Progenitor cell of endocrine pancreas (in vitro differentiated cells): ENCODE data around the gene SLC41A3. TPM values are rescaled to one million over a fixed set of nuclear protein-coding genes. Genes with fewer than 3 reads are reported as not detected.

Experiments used
- DNase-seq: peaks from one replicate; pipeline ENCODE4 v3.0.0; 2021; ENCODE audit warnings: low spot score; ENCODE audit not compliant: unreplicated experiment
- H3K27ac Mint-ChIP-seq: 2 replicates; pipeline ENCODE4 v1.8.0; 2021; ENCODE audit warnings: mild to moderate bottlenecking, moderate library complexity, mixed read lengths
- H3K27me3 Mint-ChIP-seq: 2 replicates; pipeline ENCODE4 v1.8.0; 2021; ENCODE audit warnings: mixed read lengths
- H3K36me3 Mint-ChIP-seq: 2 replicates; pipeline ENCODE4 v1.8.0; 2022; ENCODE audit warnings: mixed read lengths; ENCODE audit not compliant: insufficient read depth
- H3K4me1 Mint-ChIP-seq: 2 replicates; pipeline ENCODE4 v1.8.0; 2021; ENCODE audit warnings: low read depth, mixed read lengths
- H3K4me3 Mint-ChIP-seq: 2 replicates; pipeline ENCODE4 v1.8.0; 2021; ENCODE audit warnings: low read depth, mild to moderate bottlenecking, moderate library complexity, mixed read lengths
- H3K9me3 Mint-ChIP-seq: 2 replicates; pipeline ENCODE4 v1.8.0; 2021; ENCODE audit warnings: low read depth, mixed read lengths
- total RNA-seq: library from RNA; stranded (reverse); gene quantifications from 2 replicates; pipeline ENCODE4 v1.2.1, GENCODE V29; 2021
- TF ChIP-seq, protein P1 (sequence below): fragments of 200-600 bp; sonication (generic); IDR thresholded peaks from one replicate; pipeline ENCODE4 v1.5.0; 2021; ENCODE audit warnings: antibody characterized with exemption, mild to moderate bottlenecking; ENCODE audit not compliant: unreplicated experiment

Gene SLC41A3
- total RNA-seq, 1 donor from 2014 or later: 62.4 TPM

- H3K9me3 Mint-ChIP-seq: no peaks in the 10 kb centered on the region
- TF ChIP-seq, protein P1, sequence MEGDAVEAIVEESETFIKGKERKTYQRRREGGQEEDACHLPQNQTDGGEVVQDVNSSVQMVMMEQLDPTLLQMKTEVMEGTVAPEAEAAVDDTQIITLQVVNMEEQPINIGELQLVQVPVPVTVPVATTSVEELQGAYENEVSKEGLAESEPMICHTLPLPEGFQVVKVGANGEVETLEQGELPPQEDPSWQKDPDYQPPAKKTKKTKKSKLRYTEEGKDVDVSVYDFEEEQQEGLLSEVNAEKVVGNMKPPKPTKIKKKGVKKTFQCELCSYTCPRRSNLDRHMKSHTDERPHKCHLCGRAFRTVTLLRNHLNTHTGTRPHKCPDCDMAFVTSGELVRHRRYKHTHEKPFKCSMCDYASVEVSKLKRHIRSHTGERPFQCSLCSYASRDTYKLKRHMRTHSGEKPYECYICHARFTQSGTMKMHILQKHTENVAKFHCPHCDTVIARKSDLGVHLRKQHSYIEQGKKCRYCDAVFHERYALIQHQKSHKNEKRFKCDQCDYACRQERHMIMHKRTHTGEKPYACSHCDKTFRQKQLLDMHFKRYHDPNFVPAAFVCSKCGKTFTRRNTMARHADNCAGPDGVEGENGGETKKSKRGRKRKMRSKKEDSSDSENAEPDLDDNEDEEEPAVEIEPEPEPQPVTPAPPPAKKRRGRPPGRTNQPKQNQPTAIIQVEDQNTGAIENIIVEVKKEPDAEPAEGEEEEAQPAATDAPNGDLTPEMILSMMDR: no peak
- H3K27me3 Mint-ChIP-seq: peaks cover 23% of the 10 kb centered on the region
- H3K27ac Mint-ChIP-seq: no peak overlapping the region
- no peaks in the 10 kb centered on the region for H3K4me1 Mint-ChIP-seq
- H3K36me3 Mint-ChIP-seq: no peaks in the 10 kb centered on the region
- no peak for DNase-seq
- H3K4me3 Mint-ChIP-seq: no peak overlapping the region
Measured at GRCh38 chr3:125961289-125961589, 122.7 kb downstream of the SLC41A3 start.

DNA sequence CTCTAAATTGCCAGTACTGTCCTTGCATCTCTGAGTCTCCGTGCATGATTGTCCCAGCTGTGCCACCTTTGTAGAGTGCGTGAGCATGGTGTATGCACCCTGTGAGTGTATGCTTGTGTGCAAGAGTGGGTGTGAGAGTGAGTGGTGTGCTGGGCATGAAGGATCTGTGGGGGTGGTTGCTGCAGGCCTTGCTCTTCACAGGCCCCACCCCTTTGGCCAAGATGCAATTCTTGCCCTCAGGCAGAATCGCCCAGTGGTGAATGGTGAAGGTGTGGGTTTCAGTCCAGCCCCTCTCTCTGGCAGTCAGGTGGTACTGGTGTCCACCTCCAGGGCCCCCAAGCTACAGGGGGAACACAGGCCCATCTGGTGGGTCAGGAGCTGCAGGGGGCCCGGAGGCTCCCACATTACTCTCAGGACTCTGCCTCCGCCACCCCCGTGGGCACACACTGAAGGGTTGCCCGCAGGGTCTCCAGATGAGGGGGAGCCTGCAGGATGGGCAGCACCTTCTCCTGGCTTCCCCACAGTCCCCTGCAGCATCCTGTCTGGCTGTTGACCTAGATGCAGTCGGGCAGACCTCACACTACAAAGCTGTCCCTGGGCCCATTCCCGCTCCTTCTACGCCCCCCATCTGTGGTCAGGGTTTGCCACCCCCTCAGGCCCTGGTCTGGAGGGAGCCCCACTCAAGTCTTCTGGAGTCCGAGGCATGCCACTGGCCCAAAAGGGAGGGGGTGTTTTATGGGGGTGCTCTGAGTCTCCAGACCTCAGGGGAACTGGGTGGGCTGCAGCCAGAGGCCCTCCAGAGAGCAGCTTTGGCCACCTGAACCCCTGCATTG lies 123.3 kb downstream of the SLC41A3 start:
- no peak overlapping the region for H3K4me3 Mint-ChIP-seq
- no peaks in the 10 kb centered on the region for H3K36me3 Mint-ChIP-seq
- H3K9me3 Mint-ChIP-seq: no peaks in the 10 kb centered on the region
- DNase-seq: no peak
- TF ChIP-seq, protein P1: no peak
- peaks cover 23% of the 10 kb centered on the region for H3K27me3 Mint-ChIP-seq
- no peaks in the 10 kb centered on the region for H3K4me1 Mint-ChIP-seq
- H3K27ac Mint-ChIP-seq: no peak overlapping the region

DNA sequence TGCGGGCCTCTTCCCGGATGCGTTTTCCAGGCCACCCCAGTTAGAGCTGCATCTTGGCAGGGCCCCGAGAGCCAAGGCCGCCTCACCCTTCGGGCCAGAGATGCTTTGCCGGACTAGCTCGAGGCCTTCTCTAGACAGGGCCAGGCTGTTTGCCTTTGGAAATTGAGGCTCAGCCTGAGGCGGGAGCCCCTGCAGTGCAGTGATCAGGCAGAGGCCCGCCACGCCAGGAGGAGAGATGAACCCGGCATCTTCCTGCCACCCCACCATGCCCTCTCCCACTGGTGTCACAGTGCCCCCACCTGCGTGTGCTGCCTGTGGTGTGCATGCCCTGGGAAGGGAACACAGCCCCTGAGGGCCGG lies 123.9 kb downstream of the SLC41A3 start:
- TF ChIP-seq, protein P1: no peak
- Mint-ChIP-seq H3K27ac (no peak overlapping the region), H3K4me3 (no peak overlapping the region), H3K9me3 (no peaks in the 10 kb centered on the region), H3K4me1 (no peaks in the 10 kb centered on the region), H3K27me3 (peaks cover 29% of the 10 kb centered on the region), H3K36me3 (no peaks in the 10 kb centered on the region)
- DNase-seq: no peak

- Mint-ChIP-seq H3K27ac (no peak overlapping the region), H3K27me3 (peaks cover 33% of the 10 kb centered on the region), H3K9me3 (no peaks in the 10 kb centered on the region), H3K4me3 (no peak overlapping the region), H3K4me1 (no peaks in the 10 kb centered on the region), H3K36me3 (no peaks in the 10 kb centered on the region)
- TF ChIP-seq, protein P1: no peak
- no peak for DNase-seq
Measured at GRCh38 chr3:125959317-125960065, 124.4 kb downstream of the SLC41A3 start.

DNA sequence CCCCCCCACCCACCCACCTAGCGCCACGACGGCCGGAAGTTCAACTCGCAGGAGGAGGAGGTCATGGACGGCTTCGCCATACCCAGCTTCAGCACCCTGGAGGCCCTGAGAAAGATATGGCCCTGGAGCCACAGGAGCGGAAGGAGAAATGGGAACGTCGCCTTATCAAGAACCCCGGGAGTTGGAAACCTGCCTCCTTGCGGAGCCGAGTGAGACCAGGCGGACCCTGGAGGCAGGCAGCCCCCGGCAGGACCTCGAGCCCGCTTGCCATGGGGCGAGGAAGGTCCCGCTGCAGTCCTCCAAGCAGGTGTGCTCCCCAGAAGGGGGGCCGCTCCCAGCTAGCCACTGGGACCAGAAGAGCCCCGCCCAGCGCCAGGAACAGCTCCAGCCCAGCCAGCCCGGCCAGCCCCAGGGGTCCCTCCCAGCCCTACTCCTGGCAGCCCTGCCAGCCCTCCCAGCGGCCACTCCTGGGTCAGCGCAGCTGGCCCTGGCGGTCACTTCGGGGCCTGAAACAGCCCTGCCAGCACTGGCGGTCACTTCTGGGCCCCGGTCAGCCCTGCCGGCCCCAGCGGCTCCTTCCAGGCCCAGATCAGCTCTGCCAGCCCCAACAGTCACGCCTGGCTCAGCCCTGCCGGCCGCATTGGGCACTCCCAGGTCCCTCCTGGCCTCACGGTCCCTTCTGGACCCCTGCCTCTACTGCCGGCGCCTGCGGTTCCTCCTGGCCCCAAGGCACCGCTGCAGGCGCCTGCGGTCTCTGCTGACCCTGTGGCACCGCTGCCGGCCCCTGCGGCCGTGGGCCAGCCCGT lies 125.2 kb downstream of the SLC41A3 start:
- no peak for DNase-seq
- Mint-ChIP-seq H3K36me3 (no peaks in the 10 kb centered on the region), H3K4me1 (no peaks in the 10 kb centered on the region), H3K9me3 (no peaks in the 10 kb centered on the region), H3K4me3 (no peak overlapping the region), H3K27ac (no peak overlapping the region), H3K27me3 (peaks cover 30% of the 10 kb centered on the region)
- TF ChIP-seq, protein P1: no peak
